Lower leg skin (tissue), 4 donors: ENCODE measurements around the gene APH1A. TPM values are rescaled to one million over a fixed set of nuclear protein-coding genes. Genes with fewer than 3 reads are reported as not detected.
"Not testable (repeated sequence)": the region's sequence is repeated elsewhere in the genome, so short reads cannot be mapped to it uniquely, and the experiment has no call there.

Source experiments
- DNase-seq, 2 donors: peaks; one replicate each; pipeline ENCODE4 v3.0.0-alpha.2; 2019; ENCODE audit warnings: low spot score in 2 of 2
- H3K4me3 ChIP-seq: fragments of 200-600 bp; sonication (generic); 2 replicates; pipeline ENCODE4 v1.5.1; 2017; ENCODE audit warnings: mild to moderate bottlenecking, low read depth; ENCODE audit not compliant: poor library complexity, severe bottlenecking
- CTCF ChIP-seq, 3 donors: fragments of 450-650 bp; IDR thresholded peaks; one replicate each; pipeline ENCODE4 v1.5.1; 2016; ENCODE audit warnings: antibody characterized with exemption in 3 of 3, mild to moderate bottlenecking in 3 of 3, moderate library complexity in 2 of 3
- POLR2A ChIP-seq, 2 donors: fragments of 450-650 bp; IDR thresholded peaks; one replicate each; pipeline ENCODE4 v1.6.1; 2016 to 2017; ENCODE audit warnings: antibody characterized with exemption in 2 of 2, mild to moderate bottlenecking in 1 of 2, moderate library complexity in 1 of 2
- WGBS, 2 donors: methylation state at CpG; one replicate each; pipeline ENCODE4 v1.1.5; 2018; 5-methylcytosine and 5-hydroxymethylcytosine counted together
- intact Hi-C: fragments of 100-400 bp; cut with DNase I; formaldehyde crosslinking; loops from one replicate; pipeline ENCODE4 v1.15.0; 2023; ENCODE audit warnings: low total_unique reads
- total RNA-seq, 4 donors: library from RNA; depleted of rRNA; stranded (reverse); fragments of >200 nt; gene quantifications; one replicate each; pipeline ENCODE4 v1.1.0, GENCODE V29; 2016

Gene APH1A
- total RNA-seq: 100 to 1,000 TPM; 113 to 139 (median 126) TPM

- WGBS, 2 donors: 0 to 1% methylated on average over 42 to 49 of the region's 49 CpGs
- DNase-seq: peak; percentile 96 to 99
- H3K4me3 ChIP-seq: peak within 1 kb of the TSS; percentile 99
- intact Hi-C loops: no loop called here
- TF ChIP-seq POLR2A (IDR thresholded peaks at IDR 0.05) (no peak), CTCF (IDR thresholded peaks at IDR 0.05) (no peak)
These were observed at the start of gene APH1A for GRCh38 chr1:150268705-150269403. APH1A (minus strand) TSS chr1:150269016; CDS start chr1:150268810, 206 bp downstream.

DNA sequence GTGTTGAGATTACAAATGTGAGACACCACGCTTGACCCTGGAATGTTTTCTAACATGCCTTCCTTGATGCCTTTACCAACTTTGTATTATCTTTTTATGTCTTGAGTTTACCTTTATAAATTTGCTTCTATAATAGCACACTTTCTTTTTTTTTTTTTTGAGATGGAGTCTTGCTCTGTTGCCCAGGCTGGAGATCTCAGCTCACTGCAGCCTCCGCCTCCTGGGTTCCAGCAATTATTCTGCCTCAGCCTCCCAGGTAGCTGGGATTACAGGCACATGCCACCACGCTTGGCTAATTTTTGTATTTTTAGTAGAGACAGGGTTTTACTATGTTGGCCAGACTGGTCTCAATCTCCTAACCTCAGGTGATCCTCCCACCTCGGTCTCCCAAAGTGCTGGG is 45.9 kb upstream of the APH1A start:
- H3K4me3 ChIP-seq, DNase-seq, intact Hi-C loops: not testable (repeated sequence)
- WGBS, 2 donors: 83 to 97% methylated on average over 4 of the region's 4 CpGs

- WGBS, 2 donors: 93 to 95% methylated on average over 2 of the region's 2 CpGs
- intact Hi-C loops: no loop called here
These were observed 42.9 kb upstream of the APH1A start for GRCh38 chr1:150311762-150312161.

DNA sequence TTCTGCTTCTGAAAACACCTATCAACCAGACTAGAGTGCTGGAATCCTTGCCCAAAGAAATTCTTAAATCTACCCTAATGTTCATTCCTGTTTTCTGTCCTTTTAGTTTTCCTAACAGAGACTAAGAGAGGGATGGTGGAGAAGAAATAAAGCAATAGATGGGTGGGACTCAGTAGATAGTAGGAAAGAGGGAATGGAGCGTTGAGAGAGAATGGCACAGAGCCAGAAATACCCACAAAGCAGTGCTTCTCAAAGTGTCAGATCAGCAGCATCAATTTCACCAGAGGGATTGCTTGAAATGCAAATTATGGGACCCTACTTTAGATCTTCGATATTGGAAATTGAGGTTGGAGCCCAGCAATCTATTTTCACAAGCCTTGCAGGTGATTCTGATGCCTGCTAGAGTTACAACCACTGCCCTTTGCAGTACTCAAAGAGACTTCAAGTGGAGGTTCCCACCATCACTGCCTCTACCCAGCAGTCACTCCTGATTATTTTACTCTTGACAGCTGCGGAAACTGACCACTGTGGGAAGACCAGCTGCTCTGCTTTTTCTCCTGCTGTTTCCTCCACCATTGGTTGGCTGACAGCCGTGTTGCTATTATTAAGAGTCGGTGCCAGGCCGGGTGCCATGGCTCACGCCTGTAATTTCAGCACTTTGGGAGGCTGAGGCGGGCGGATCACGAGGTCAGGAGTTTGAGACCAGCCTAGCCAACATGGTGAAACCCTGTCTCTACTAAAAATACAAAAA is 41.1 kb upstream of the APH1A start:
- intact Hi-C loops: no loop called here
- WGBS, 2 donors: 77 to 85% methylated on average over 10 of the region's 10 CpGs
- no peak overlapping the region for H3K4me3 ChIP-seq
- no peak for TF ChIP-seq POLR2A (IDR thresholded peaks at IDR 0.05)
- TF ChIP-seq CTCF (IDR thresholded peaks at IDR 0.05): no peak
- DNase-seq: no peak

More at GRCh38 chr1:150311762-150312161, 42.9 kb upstream of the APH1A start:
- DNase-seq: no peak
- no peak for TF ChIP-seq CTCF (IDR thresholded peaks at IDR 0.05)
- no peak for TF ChIP-seq POLR2A (IDR thresholded peaks at IDR 0.05)
- no peak overlapping the region for H3K4me3 ChIP-seq

DNA sequence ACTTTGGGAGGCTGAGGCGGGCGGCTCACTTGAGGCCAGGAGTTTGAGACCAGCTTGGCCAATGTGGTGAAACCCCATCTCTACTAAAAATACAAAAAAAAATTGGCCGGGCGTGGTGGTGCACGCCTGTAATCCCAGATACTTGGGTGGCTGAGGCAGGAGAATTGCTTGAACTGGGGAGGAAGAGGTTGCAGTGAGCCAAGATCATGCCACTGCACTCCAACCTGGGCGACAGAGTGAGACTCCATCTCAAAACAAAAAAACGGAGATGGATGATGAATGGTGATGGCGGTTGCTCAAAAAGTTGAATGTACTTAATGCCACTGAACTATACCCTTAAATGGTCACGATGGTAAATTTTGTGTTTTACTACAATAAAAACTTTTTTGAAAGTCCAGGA is 39.8 kb upstream of the APH1A start:
- WGBS, 2 donors: 91 to 94% methylated on average over 9 of the region's 9 CpGs
- DNase-seq, H3K4me3 ChIP-seq, intact Hi-C loops: not testable (repeated sequence)

- TF ChIP-seq CTCF (IDR thresholded peaks at IDR 0.05): no peak
- no peak for TF ChIP-seq POLR2A (IDR thresholded peaks at IDR 0.05)
- intact Hi-C loops: no loop called here
These were observed 34.1 kb upstream of the APH1A start for GRCh38 chr1:150302902-150303301.

More at GRCh38 chr1:150302902-150303301, 34.1 kb upstream of the APH1A start:
- no peak for DNase-seq
- 89% methylated on average over 2 of the region's 2 CpGs for WGBS, 2 donors
- no peak overlapping the region for H3K4me3 ChIP-seq
